SK-N-SH treated with all-trans-retinoic acid at 6 μM for 48 hours (cell line): Measurements from ENCODE around the gene GREB1L.

Experiments used
- ATAC-seq: fragments of 200-7000 bp; cut with Tn5 transposase; 3 replicates; pipeline ENCODE4 v1.9.1; 2020; ENCODE audit warnings: mild to moderate bottlenecking, moderate library complexity
- ARNTL ChIP-seq: fragments of 450-650 bp; formaldehyde crosslinking; IDR thresholded peaks from 2 replicates; pipeline ENCODE4 v1.5.0; 2020; ENCODE audit warnings: low read depth, mild to moderate bottlenecking, moderate library complexity, borderline replicate concordance
- BACH2 ChIP-seq: fragments of 250-450 bp; sonication (Bioruptor Pico); IDR thresholded peaks from 2 replicates; pipeline ENCODE4 v1.9.0; 2021; ENCODE audit warnings: mild to moderate bottlenecking, borderline replicate concordance
- ESRRG ChIP-seq: fragments of 250-450 bp; sonication (Bioruptor Pico); IDR thresholded peaks from 2 replicates; pipeline ENCODE4 v1.6.1; 2021; ENCODE audit warnings: mild to moderate bottlenecking
- GLIS3 ChIP-seq: fragments of 250-450 bp; sonication (Bioruptor Pico); IDR thresholded peaks from 2 replicates; pipeline ENCODE4 v1.5.0; 2020; ENCODE audit warnings: mild to moderate bottlenecking, moderate library complexity
- ISL1 ChIP-seq: fragments of 250-450 bp; sonication (Bioruptor Pico); IDR thresholded peaks from 2 replicates; pipeline ENCODE4 v2.1.2; 2022; ENCODE audit warnings: mild to moderate bottlenecking, moderate library complexity
- OSR1 ChIP-seq: fragments of 250-450 bp; sonication (Bioruptor Pico); IDR thresholded peaks from 2 replicates; pipeline ENCODE4 v1.8.0; 2022; ENCODE audit warnings: moderate library complexity, mild to moderate bottlenecking, inconsistent platforms
- PPARA ChIP-seq: fragments of 250-450 bp; sonication (Bioruptor Pico); IDR thresholded peaks from 2 replicates; pipeline ENCODE4 v1.5.0; 2020; ENCODE audit warnings: mild to moderate bottlenecking, borderline replicate concordance
- SNAI2 ChIP-seq: fragments of 250-450 bp; sonication (Bioruptor Pico); IDR thresholded peaks from 2 replicates; pipeline ENCODE4 v1.5.0; 2020; ENCODE audit warnings: mild to moderate bottlenecking, moderate library complexity
- TCF4 ChIP-seq: fragments of 250-450 bp; sonication (Bioruptor Pico); IDR thresholded peaks from 2 replicates; pipeline ENCODE4 v1.8.0; 2021; ENCODE audit warnings: mild to moderate bottlenecking, moderate library complexity, borderline replicate concordance
- TOX ChIP-seq: fragments of 250-450 bp; sonication (Bioruptor Pico); IDR thresholded peaks from 2 replicates; pipeline ENCODE4 v1.8.0; 2021; ENCODE audit warnings: mild to moderate bottlenecking, moderate library complexity, borderline replicate concordance
- ZC3H10 ChIP-seq: fragments of 250-450 bp; sonication (Bioruptor Pico); IDR thresholded peaks from 2 replicates; pipeline ENCODE4 v1.5.1; 2021; ENCODE audit warnings: mild to moderate bottlenecking, moderate library complexity
- ZFP30 ChIP-seq: fragments of 450-650 bp; formaldehyde crosslinking; IDR thresholded peaks from 2 replicates; pipeline ENCODE4 v1.5.0; 2022; ENCODE audit warnings: mild to moderate bottlenecking, moderate library complexity
- ZNF565 ChIP-seq: fragments of 450-650 bp; formaldehyde crosslinking; conservative IDR thresholded peaks from 2 replicates; pipeline ENCODE4 v1.5.0; 2020; ENCODE audit warnings: low read depth, mild to moderate bottlenecking, moderate library complexity
- ZNF70 ChIP-seq: fragments of 450-650 bp; formaldehyde crosslinking; IDR thresholded peaks from 2 replicates; pipeline ENCODE4 v1.5.0; 2020; ENCODE audit warnings: mild to moderate bottlenecking, moderate library complexity
- TF ChIP-seq, protein P1 (sequence below): fragments of 250-450 bp; sonication (Bioruptor Pico); IDR thresholded peaks from 2 replicates; pipeline ENCODE4 v1.5.0; 2020; ENCODE audit warnings: mild to moderate bottlenecking, moderate library complexity
- TF ChIP-seq, protein P2 (sequence below): fragments of 250-450 bp; sonication (Bioruptor Pico); IDR thresholded peaks from 2 replicates; pipeline ENCODE4 v1.8.0; 2021; ENCODE audit warnings: low read depth, mild to moderate bottlenecking, moderate library complexity, borderline replicate concordance
- TF ChIP-seq, protein P3 (sequence below): fragments of 250-450 bp; sonication (Bioruptor Pico); IDR thresholded peaks from 2 replicates; pipeline ENCODE4 v1.5.1; 2020; ENCODE audit warnings: low read depth, mild to moderate bottlenecking, moderate library complexity
- TF ChIP-seq, protein P4 (sequence below): fragments of 250-450 bp; sonication (Bioruptor Pico); IDR thresholded peaks from 2 replicates; pipeline ENCODE4 v1.5.1; 2021; ENCODE audit warnings: mild to moderate bottlenecking, moderate library complexity
- TF ChIP-seq, protein P5 (sequence below): fragments of 250-450 bp; sonication (Bioruptor Pico); IDR thresholded peaks from 2 replicates; pipeline ENCODE4 v1.8.0; 2020; ENCODE audit warnings: mild to moderate bottlenecking, moderate library complexity, borderline replicate concordance

Gene GREB1L

DNA sequence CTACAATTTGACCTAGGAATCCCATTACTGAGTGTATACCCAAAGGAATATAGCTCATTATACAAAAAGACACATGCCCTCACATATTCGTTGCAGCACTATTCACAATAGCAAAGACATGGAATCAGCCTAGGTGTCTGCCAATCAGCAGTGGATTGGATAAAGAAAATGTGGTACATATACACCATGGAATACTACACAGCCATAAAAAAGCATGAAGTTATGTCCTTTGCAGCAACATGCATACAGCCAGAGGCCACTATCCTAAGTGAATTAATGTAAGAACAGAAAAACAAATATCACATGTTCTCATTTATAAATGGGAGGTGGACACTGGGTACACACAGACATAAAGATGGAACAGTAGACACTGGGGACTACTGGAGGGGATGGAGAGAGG, 54.0 kb downstream of the GREB1L start:
- no peak for TF ChIP-seq BACH2 (CRISPR knock-in tag)
- no peak for TF ChIP-seq GLIS3 (CRISPR knock-in tag)
- TF ChIP-seq ISL1 (CRISPR knock-in tag): no peak
- TF ChIP-seq, protein P1, sequence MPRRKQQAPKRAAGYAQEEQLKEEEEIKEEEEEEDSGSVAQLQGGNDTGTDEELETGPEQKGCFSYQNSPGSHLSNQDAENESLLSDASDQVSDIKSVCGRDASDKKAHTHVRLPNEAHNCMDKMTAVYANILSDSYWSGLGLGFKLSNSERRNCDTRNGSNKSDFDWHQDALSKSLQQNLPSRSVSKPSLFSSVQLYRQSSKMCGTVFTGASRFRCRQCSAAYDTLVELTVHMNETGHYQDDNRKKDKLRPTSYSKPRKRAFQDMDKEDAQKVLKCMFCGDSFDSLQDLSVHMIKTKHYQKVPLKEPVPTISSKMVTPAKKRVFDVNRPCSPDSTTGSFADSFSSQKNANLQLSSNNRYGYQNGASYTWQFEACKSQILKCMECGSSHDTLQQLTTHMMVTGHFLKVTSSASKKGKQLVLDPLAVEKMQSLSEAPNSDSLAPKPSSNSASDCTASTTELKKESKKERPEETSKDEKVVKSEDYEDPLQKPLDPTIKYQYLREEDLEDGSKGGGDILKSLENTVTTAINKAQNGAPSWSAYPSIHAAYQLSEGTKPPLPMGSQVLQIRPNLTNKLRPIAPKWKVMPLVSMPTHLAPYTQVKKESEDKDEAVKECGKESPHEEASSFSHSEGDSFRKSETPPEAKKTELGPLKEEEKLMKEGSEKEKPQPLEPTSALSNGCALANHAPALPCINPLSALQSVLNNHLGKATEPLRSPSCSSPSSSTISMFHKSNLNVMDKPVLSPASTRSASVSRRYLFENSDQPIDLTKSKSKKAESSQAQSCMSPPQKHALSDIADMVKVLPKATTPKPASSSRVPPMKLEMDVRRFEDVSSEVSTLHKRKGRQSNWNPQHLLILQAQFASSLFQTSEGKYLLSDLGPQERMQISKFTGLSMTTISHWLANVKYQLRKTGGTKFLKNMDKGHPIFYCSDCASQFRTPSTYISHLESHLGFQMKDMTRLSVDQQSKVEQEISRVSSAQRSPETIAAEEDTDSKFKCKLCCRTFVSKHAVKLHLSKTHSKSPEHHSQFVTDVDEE (CRISPR knock-in tag): no peak
- TF ChIP-seq SNAI2 (CRISPR knock-in tag): no peak
- TF ChIP-seq, protein P2, sequence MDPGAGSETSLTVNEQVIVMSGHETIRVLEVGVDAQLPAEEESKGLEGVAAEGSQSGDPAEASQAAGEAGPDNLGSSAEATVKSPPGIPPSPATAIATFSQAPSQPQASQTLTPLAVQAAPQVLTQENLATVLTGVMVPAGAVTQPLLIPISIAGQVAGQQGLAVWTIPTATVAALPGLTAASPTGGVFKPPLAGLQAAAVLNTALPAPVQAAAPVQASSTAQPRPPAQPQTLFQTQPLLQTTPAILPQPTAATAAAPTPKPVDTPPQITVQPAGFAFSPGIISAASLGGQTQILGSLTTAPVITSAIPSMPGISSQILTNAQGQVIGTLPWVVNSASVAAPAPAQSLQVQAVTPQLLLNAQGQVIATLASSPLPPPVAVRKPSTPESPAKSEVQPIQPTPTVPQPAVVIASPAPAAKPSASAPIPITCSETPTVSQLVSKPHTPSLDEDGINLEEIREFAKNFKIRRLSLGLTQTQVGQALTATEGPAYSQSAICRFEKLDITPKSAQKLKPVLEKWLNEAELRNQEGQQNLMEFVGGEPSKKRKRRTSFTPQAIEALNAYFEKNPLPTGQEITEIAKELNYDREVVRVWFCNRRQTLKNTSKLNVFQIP (CRISPR knock-in tag): no peak
- no peak for TF ChIP-seq ZFP30 (CRISPR knock-in tag)
- TF ChIP-seq PPARA (CRISPR knock-in tag): no peak
- ATAC-seq: no peak

DNA sequence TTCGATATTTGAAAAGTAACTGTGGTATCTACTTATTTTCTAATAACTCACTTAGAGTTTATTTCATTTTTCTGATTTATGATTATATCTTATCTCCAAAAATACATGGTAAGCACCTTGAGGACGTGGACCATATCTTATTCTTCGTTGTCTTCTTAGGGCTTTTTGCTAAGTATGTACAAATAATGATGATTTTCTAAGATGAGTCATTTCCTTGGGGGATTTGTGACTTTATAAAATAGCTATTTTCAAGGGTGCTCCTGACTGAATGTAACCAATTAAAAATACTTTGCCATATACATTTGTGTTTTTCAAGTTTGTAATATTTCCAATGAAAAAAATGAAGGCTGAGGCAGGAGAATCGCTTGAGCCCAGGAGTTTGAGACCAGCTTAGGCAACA, 56.3 kb downstream of the GREB1L start:
- TF ChIP-seq TOX (no peak), ARNTL (no peak), ZNF70 (CRISPR knock-in tag) (no peak), ZC3H10 (CRISPR knock-in tag) (no peak), ESRRG (CRISPR knock-in tag) (no peak), OSR1 (CRISPR knock-in tag) (no peak), TCF4 (no peak), ISL1 (CRISPR knock-in tag) (no peak), ZNF565 (CRISPR knock-in tag) (no peak), GLIS3 (CRISPR knock-in tag) (no peak), ZFP30 (CRISPR knock-in tag) (no peak)
- TF ChIP-seq, protein P3, sequence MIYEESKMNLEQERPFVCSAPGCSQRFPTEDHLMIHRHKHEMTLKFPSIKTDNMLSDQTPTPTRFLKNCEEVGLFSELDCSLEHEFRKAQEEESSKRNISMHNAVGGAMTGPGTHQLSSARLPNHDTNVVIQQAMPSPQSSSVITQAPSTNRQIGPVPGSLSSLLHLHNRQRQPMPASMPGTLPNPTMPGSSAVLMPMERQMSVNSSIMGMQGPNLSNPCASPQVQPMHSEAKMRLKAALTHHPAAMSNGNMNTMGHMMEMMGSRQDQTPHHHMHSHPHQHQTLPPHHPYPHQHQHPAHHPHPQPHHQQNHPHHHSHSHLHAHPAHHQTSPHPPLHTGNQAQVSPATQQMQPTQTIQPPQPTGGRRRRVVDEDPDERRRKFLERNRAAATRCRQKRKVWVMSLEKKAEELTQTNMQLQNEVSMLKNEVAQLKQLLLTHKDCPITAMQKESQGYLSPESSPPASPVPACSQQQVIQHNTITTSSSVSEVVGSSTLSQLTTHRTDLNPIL: no peak
- TF ChIP-seq, protein P1 (CRISPR knock-in tag): no peak
- TF ChIP-seq, protein P4, sequence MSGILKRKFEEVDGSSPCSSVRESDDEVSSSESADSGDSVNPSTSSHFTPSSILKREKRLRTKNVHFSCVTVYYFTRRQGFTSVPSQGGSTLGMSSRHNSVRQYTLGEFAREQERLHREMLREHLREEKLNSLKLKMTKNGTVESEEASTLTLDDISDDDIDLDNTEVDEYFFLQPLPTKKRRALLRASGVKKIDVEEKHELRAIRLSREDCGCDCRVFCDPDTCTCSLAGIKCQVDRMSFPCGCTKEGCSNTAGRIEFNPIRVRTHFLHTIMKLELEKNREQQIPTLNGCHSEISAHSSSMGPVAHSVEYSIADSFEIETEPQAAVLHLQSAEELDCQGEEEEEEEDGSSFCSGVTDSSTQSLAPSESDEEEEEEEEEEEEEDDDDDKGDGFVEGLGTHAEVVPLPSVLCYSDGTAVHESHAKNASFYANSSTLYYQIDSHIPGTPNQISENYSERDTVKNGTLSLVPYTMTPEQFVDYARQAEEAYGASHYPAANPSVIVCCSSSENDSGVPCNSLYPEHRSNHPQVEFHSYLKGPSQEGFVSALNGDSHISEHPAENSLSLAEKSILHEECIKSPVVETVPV: no peak
- TF ChIP-seq, protein P2 (CRISPR knock-in tag): no peak
- TF ChIP-seq, protein P5, sequence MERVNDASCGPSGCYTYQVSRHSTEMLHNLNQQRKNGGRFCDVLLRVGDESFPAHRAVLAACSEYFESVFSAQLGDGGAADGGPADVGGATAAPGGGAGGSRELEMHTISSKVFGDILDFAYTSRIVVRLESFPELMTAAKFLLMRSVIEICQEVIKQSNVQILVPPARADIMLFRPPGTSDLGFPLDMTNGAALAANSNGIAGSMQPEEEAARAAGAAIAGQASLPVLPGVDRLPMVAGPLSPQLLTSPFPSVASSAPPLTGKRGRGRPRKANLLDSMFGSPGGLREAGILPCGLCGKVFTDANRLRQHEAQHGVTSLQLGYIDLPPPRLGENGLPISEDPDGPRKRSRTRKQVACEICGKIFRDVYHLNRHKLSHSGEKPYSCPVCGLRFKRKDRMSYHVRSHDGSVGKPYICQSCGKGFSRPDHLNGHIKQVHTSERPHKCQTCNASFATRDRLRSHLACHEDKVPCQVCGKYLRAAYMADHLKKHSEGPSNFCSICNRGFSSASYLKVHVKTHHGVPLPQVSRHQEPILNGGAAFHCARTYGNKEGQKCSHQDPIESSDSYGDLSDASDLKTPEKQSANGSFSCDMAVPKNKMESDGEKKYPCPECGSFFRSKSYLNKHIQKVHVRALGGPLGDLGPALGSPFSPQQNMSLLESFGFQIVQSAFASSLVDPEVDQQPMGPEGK (CRISPR knock-in tag): no peak
- TF ChIP-seq, all 23 proteins: peak for 0
- ATAC-seq: no peak
